Measurements from ENCODE around the gene OPRD1.

Gene OPRD1

GRCh38 chr1:28801461-28801860 is 10.5 kb upstream of the OPRD1 start:
- TF ChIP-seq CTCF (conservative IDR thresholded peaks at IDR 0.05; ENCODE audit: control insufficient read depth, insufficient read depth, low read depth, low read length) = no peak
- H3K4me3 ChIP-seq (ENCODE audit: control insufficient read depth, low read depth, low read length) = no peak overlapping the region
- DNase-seq (ENCODE audit: low read depth) = no peak

GRCh38 chr1:28803051-28803450 is 8.9 kb upstream of the OPRD1 start:
- TF ChIP-seq CTCF (conservative IDR thresholded peaks at IDR 0.05; ENCODE audit: control insufficient read depth, insufficient read depth, low read depth, low read length) = no peak
- DNase-seq (ENCODE audit: low read depth) = no peak
- no peak overlapping the region for H3K4me3 ChIP-seq (ENCODE audit: control insufficient read depth, low read depth, low read length)

- no peak for DNase-seq (ENCODE audit: low read depth)
- no peak for TF ChIP-seq CTCF (conservative IDR thresholded peaks at IDR 0.05; ENCODE audit: control insufficient read depth, insufficient read depth, low read depth, low read length)
- H3K4me3 ChIP-seq (ENCODE audit: control insufficient read depth, low read depth, low read length) = no peak overlapping the region
Observed at GRCh38 chr1:28803662-28804061, 8.3 kb upstream of the OPRD1 start.

- H3K4me3 ChIP-seq (ENCODE audit: control insufficient read depth, low read depth, low read length) = no peak overlapping the region
- no peak for TF ChIP-seq CTCF (conservative IDR thresholded peaks at IDR 0.05; ENCODE audit: control insufficient read depth, insufficient read depth, low read depth, low read length)
- no peak for DNase-seq (ENCODE audit: low read depth)
Observed at GRCh38 chr1:28804071-28804470, 7.9 kb upstream of the OPRD1 start.

GRCh38 chr1:28807046-28807445 is 4.9 kb upstream of the OPRD1 start:
- no peak for TF ChIP-seq CTCF (conservative IDR thresholded peaks at IDR 0.05; ENCODE audit: control insufficient read depth, insufficient read depth, low read depth, low read length)
- no peak for DNase-seq (ENCODE audit: low read depth)
- no peak overlapping the region for H3K4me3 ChIP-seq (ENCODE audit: control insufficient read depth, low read depth, low read length)

- TF ChIP-seq CTCF (conservative IDR thresholded peaks at IDR 0.05; ENCODE audit: control insufficient read depth, insufficient read depth, low read depth, low read length) = no peak
- DNase-seq (ENCODE audit: low read depth) = no peak
- H3K4me3 ChIP-seq (ENCODE audit: control insufficient read depth, low read depth, low read length) = no peak overlapping the region
Observed at GRCh38 chr1:28807986-28808385, 4.0 kb upstream of the OPRD1 start.

- no peak for DNase-seq (ENCODE audit: low read depth)
- no peak for TF ChIP-seq CTCF (conservative IDR thresholded peaks at IDR 0.05; ENCODE audit: control insufficient read depth, insufficient read depth, low read depth, low read length)
- no peak overlapping the region for H3K4me3 ChIP-seq (ENCODE audit: control insufficient read depth, low read depth, low read length)
Observed at GRCh38 chr1:28811369-28811765, 603 bp upstream of the OPRD1 start.

Data from fibroblast of mammary gland (primary cell).